Ishikawa (cell line): ENCODE data around the gene BMX.

Experiments
- REST ChIP-seq: IDR thresholded peaks from 2 replicates; pipeline ENCODE4 v1.6.1; 2012; ENCODE audit warnings: low read depth, mild to moderate bottlenecking
- TCF12 ChIP-seq: IDR thresholded peaks from 2 replicates; pipeline ENCODE4 v1.6.1; 2012; ENCODE audit warnings: low read depth

- no peak for TF ChIP-seq TCF12
- no peak for TF ChIP-seq REST
These were observed 73.4 kb downstream of the BMX start for GRCh38 chrX:15574017-15574416.
